GM12801 (cell line): Measurements from ENCODE around the gene GTPBP6.

Source experiments
- TF ChIP-seq, protein P1 (sequence below): IDR thresholded peaks from one replicate; pipeline ENCODE4 v1.5.1; 2011; ENCODE audit warnings: control low read depth; ENCODE audit not compliant: insufficient read length; ENCODE audit errors: extremely low read depth

The GTPBP6 gene

DNA sequence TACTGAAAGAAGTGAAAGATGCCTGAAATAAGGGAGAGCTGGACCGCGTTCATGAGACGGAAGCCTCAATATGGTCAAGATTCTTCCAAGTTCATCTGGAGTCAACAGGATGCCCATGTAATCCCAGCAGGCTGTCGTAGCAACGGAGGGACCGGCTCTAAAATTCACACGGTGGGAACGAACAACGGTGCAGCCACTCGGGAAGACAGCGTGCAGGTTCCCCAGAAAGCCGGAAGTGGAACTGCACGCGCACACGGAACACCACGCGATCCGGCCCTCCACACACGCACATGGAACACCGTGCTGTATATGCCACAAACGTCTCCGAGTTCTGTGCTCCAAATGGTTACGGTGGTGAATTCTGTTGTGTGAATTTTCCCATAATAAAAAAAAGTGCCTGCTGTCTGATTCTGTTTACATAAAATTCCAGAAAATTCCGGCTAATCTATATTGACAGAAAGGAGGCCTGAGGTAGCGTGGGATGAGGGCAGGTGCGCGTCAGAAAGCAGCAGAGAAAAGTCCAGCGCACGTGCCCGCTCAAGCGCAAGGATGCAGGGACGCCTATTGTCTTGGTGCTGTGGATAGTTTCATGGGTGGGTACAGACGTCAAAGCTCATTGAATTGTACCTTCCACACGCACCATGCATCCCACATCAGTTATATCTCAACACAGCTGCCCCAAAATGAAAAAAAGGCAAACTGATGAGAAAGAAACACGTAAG is 36.9 kb upstream of the GTPBP6 start:
- TF ChIP-seq, protein P1, sequence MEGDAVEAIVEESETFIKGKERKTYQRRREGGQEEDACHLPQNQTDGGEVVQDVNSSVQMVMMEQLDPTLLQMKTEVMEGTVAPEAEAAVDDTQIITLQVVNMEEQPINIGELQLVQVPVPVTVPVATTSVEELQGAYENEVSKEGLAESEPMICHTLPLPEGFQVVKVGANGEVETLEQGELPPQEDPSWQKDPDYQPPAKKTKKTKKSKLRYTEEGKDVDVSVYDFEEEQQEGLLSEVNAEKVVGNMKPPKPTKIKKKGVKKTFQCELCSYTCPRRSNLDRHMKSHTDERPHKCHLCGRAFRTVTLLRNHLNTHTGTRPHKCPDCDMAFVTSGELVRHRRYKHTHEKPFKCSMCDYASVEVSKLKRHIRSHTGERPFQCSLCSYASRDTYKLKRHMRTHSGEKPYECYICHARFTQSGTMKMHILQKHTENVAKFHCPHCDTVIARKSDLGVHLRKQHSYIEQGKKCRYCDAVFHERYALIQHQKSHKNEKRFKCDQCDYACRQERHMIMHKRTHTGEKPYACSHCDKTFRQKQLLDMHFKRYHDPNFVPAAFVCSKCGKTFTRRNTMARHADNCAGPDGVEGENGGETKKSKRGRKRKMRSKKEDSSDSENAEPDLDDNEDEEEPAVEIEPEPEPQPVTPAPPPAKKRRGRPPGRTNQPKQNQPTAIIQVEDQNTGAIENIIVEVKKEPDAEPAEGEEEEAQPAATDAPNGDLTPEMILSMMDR = no peak

DNA sequence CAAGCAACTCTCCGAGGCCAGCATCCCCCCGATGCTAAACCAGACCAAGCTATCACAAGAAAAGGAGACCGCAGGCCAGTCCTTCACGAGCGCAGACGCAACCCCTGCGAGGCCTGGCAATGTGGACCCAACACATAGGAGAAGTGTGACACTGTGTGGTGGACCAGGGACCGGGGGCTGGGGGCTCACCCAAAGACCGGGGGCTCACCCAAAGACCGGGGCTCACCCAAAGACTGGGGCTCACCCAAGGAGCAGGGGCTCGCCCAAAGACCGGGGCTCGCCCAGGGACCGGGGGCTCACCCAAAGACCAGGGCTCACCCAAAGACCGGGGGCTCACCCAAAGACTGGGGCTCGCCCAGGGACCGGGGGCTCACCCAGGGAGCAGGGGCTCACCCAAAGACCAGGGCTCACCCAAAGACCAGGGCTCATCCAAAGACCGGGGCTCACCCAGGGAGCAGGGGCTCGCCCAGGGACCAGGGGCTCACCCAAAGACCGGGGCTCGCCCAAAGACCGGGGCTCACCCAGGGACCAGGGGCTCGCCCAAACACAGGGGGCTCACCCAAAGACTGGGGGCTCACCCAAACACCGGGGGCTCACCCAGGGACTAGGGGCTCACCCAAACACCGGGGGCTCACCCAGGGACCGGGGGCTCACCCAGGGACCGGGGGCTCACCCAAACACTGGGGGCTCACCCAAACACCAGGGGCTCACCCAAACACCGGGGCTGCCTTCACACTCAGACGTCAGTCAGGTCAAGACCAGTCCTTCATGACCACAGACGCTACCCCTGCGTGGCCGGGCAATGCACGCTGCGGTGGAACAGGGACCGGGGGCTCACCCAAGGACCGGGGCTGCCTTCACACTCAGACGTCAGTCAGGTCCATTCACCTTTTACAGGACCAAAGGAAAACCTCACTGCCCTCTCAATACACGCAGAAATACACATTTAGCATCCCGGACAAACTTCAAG is 35.3 kb upstream of the GTPBP6 start:
- TF ChIP-seq, protein P1 = no peak

DNA sequence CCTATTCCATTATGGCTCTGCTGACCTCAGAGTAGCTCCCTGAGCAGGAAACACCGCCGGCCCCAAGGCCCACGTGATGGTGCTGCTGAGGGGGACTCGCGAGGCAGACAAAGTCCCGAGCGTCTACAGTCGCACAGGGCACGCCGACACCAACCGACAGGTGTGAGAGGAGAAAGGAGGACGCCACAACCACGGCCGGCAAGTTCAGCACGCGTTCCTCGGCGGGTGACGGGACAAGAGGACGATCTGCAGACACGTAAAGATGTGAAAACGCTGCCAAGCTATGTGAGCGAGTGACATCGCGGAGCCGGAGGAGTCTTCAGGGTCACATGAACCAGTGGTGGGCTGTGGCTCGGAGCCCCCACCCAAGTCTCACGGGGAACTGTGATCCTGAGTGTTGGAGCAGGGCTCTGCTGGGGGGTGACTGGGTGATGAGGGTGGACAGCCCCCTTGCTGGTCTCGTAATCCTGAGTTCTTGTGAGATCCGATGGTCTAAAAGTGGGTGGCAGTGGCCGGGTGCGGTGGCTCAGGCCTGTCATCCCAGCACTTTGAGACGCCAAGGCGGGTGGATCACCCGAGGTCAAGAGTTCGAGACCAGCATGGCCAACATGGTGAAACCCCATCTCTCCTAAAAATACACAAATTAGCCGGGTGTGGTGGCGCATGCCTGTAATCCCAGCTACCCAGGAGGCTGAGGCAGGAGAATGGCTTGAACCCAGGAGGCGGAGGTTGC is 34.2 kb upstream of the GTPBP6 start:
- TF ChIP-seq, protein P1 = no peak

DNA sequence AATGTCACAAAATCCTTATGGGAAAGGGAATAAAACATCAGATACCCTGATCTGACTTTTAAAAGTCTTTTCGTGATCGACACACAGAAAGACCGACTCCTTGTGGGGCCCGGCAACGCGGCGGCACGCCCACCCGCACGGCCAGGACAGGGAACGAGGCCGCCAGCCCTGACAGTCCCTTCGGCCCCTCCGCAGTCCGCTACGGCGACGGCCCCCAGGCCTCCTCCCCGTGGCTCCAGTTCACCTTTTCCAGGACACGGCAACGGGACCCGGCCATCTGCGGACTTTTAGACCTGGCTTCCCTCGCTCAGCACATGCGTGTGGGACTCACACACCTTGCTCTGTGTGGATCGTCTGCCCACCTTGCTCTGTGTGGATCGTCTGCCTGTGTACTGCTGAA is 33.6 kb upstream of the GTPBP6 start:
- TF ChIP-seq, protein P1 = no peak

DNA sequence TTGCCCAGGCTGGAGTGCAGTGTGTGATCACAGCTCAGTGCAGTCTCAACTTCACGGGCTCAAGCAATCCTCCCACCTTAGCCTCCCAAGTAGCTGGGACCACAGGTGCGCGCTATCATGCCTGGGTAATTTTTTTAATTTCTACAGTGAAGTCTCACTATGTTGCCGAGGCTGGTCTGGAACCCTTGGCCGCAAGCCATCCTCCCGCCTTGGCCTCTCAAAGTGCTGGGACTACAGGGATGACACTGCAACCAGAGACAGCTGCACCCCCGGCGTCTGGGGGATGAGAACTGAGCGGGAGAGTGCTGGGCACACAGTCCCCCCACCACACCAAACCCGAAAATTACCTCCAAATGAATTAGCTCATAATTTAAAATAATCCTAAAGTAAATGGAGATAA is 33.1 kb upstream of the GTPBP6 start:
- TF ChIP-seq, protein P1 = no peak

DNA sequence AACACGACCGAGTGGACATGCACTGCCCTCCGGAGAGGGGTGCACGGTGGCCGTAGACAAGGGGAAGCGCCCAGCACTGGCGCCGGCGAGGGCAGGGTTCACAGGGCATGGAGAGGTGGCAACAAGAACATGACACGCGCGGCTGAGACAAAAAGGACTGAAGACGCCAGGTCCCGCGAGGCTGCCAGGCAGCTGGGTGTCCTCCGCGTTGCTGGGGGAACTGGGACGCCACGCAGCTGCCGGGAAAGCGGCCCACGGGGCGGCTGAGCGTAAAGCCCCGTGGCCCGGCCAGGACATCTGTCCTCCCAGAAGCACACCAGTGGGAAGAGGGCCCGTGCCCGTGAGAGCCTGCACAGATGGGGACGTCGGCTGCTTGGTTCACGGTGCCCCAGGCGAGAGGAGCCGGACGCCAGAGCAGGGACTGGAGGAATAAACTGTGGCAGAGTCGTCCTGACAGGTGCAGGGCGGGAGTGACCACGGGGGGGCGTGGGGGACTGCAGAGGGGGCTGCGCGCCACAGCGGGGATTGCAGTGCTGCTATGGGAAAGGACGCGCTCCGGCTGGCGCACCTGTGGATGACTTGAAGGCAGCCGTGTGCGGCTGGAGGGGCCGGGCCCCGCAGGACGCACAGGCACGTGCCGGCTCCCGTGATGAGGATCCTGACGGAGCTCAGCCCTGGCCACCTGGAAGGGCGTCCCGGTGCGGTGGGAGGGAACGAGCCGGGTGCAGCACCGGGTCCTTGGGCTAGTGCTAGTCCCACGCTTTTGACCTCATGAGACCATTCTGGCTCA is 32.1 kb upstream of the GTPBP6 start:
- TF ChIP-seq, protein P1 = no peak

DNA sequence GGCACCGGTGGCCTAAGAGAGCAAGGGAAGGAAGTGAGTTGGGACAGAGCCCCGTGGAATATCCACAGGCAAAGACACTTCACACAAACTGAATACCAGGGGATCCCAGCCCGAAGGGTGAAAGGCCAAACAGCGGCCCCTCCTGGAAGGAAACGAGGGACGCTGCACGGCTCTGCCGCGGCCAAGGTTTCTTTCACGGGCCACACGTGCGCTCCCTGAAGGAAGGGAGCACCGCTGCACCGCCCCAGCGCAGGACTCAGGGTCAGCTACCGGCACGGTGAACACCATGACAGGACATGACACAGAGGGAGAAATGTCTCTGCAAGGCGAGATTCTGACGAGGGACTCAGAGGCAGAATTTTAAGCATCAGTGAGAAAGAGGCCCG is 31.5 kb upstream of the GTPBP6 start:
- TF ChIP-seq, protein P1 = no peak
